Neural progenitor cell (in vitro differentiated cells): ENCODE measurements around the gene CRIP2.

Source experiments
- CTCF ChIP-seq: fragments of 200-600 bp; sonication (generic); IDR thresholded peaks from 2 replicates; pipeline ENCODE4 v1.5.1; 2017; ENCODE audit warnings: antibody characterized with exemption, mild to moderate bottlenecking
- EZH2 ChIP-seq: fragments of 200-600 bp; sonication (generic); IDR thresholded peaks from 2 replicates; pipeline ENCODE4 v1.6.1; 2017; ENCODE audit warnings: antibody characterized with exemption, mild to moderate bottlenecking, moderate library complexity

- TF ChIP-seq CTCF (no peak), EZH2 (no peak)
Measured at GRCh38 chr14:105491366-105491973, 16.8 kb downstream of the CRIP2 start.
